GM12865 (cell line): ENCODE measurements around the gene SNX3.
"Not testable (repeated sequence)": the region's sequence is repeated elsewhere in the genome, so short reads cannot be mapped to it uniquely, and the experiment has no call there.

ENCODE experiments used
- DNase-seq: peaks from one replicate; pipeline ENCODE4 v3.0.0; 2010; ENCODE audit warnings: low read depth
- H3K4me3 ChIP-seq: 2 replicates; pipeline ENCODE4 v1.5.1; 2011; ENCODE audit warnings: mild to moderate bottlenecking, low read depth, low read length, control low read depth
- CTCF ChIP-seq: IDR thresholded peaks from 2 replicates; pipeline ENCODE4 v1.5.1; 2011; ENCODE audit warnings: low read length, control low read depth, low read depth, inconsistent platforms; ENCODE audit not compliant: insufficient read depth; ENCODE audit errors: missing control alignments

Gene SNX3

GRCh38 chr6:108285381-108285780 is 24.5 kb upstream of the SNX3 start:
- TF ChIP-seq CTCF = no peak

GRCh38 chr6:108277831-108278230 is 17.0 kb upstream of the SNX3 start:
- no peak overlapping the region for H3K4me3 ChIP-seq
- TF ChIP-seq CTCF = no peak
- DNase-seq = no peak

More at GRCh38 chr6:108285381-108285780, 24.5 kb upstream of the SNX3 start:
- H3K4me3 ChIP-seq = no peak overlapping the region
- DNase-seq = no peak

GRCh38 chr6:108277295-108277694 is 16.5 kb upstream of the SNX3 start:
- no peak overlapping the region for H3K4me3 ChIP-seq
- DNase-seq = no peak
- TF ChIP-seq CTCF = no peak

- DNase-seq = no peak
- TF ChIP-seq CTCF = no peak
- no peak overlapping the region for H3K4me3 ChIP-seq
These were observed 15.1 kb upstream of the SNX3 start for GRCh38 chr6:108275976-108276375.

- no peak for TF ChIP-seq CTCF
- no peak for DNase-seq
- no peak overlapping the region for H3K4me3 ChIP-seq
These were observed 13.7 kb upstream of the SNX3 start for GRCh38 chr6:108274546-108274945.

- DNase-seq, H3K4me3 ChIP-seq: not testable (repeated sequence)
These were observed 9.1 kb upstream of the SNX3 start for GRCh38 chr6:108269955-108270354.

- H3K4me3 ChIP-seq = no peak overlapping the region
- DNase-seq = no peak
- TF ChIP-seq CTCF = no peak
These were observed 8.0 kb upstream of the SNX3 start for GRCh38 chr6:108268845-108269244.
